HG03135 (cell line): ENCODE results near the gene ADCY2.

ENCODE experiments used
- ATAC-seq: cut with Tn5 transposase; IDR thresholded peaks from one replicate; pipeline ENCODE4 v1.9.1; 2021; ENCODE audit warnings: mild to moderate bottlenecking, moderate library complexity; ENCODE audit not compliant: unreplicated experiment

The ADCY2 gene

DNA sequence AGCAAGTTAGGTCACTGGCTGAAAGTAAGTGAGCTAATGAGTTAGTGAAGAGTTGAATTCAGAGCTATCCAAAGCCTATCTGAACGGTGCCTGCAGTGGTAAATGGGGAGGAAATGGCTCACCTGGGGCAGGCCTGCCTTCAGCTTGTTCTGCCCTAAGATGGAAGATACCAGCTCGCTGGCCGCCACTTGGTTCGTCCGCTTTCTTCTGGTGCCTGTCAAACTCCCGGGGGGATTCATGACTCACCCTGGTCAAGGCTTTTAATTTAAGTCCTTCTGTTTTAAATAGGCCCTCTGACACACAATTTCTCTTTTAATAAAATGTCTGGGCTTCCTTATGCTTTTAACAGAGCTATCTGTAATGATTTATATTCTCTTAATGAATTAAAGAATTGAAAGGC, 376.2 kb downstream of the ADCY2 start:
- ATAC-seq: no peak

DNA sequence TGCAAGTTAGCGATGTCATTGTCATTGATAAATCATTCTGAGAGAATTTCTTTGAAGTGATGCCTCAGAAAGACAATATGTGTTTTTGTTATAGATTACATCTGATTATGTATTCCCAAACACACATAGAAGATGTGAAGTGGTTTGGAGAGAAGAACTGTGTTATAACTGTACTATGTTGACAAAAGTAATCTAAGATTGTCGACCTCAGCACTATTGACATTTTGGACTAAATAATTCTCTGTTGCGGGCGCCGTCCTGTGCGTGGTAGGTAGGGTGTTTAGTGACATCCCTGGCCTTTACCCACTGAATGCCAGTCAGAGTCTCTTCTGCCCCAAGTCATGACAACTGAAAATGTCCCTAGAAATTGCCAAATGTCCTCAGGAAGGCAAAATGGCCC, 377.2 kb downstream of the ADCY2 start:
- ATAC-seq: no peak

DNA sequence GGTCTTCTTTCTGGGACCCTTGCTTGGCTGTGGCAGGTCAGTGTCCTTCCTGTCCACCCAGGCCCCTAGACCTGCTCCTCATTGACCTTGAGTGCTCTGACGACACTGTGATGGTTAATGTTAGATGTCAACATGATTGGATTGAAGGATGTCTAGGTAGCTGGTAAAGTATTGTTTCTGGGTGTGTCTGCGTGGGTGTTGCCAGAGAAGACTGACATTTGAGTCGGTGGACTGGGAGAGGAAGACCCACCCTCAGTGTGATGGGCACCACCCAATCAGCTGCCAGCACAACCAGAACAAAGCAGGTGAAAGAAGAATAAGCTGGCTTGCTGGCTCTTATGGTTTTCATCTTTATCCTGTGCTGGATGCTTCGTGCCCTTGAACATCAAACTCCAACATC, 380.5 kb downstream of the ADCY2 start:
- ATAC-seq: no peak

DNA sequence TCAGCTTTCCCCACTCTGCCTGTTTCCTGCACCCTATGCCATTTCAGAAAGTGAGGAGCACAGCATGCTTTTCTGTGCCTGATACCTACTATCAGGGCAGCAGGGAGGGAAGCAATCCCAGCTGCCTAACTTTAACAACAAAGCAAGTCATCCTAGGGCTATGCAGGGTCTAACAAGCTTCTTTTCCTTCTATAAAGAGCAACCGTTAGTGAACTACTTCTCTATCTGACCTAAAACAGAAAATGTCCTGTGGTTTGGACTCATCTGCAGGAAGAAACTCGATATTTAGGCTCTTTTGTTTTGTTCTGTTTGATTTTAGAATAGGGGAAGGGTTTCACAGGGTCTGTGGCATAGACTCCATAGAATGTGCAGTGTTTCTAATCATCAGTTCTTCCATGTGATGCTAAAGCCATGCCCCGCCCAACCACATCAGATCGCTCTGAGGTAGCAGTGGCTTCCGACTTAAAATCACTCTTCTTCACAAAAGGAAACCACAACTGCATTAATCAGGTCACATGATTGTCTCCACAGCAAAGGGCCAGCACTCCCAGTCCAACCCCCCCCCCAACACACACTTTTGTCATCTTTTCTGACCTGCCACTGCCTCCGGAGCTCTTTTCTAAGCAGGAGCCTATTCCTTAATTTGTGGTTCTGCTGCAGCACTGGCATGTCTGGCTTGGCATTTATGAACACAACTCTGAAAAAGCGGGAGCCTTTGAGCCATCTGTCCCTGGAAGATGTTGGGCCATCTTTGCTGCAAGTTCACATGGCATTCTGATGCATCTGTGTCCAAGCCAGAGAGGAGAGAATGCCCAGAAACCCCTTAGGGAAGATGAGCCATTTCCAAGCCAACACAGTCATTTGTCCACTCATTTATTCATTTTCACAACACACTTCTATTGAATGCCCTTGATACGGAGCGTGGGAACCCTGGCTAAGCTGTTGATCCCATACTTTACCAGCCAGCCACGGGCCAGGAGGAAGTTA, 383.4 kb downstream of the ADCY2 start:
- ATAC-seq: no peak

DNA sequence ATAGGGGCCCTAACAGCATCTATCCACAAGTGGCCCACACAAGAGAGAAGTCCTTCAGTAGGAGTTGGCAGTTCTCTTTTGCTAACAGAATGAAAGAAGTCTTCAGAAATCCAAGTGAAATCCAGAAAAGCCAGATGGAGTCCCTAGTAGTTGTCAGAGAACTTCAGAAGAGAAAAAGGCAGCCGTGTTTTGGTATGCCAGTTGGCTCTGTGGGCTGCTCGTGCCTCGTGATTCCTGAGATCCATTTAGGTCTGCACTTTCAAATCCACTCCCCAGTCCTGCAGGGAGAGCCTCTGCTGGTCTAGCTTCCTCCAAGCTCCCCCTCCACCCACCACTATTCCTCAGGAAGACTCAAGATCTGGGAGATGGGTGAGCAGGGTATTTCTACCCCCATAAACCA, 386.0 kb downstream of the ADCY2 start:
- no peak for ATAC-seq

DNA sequence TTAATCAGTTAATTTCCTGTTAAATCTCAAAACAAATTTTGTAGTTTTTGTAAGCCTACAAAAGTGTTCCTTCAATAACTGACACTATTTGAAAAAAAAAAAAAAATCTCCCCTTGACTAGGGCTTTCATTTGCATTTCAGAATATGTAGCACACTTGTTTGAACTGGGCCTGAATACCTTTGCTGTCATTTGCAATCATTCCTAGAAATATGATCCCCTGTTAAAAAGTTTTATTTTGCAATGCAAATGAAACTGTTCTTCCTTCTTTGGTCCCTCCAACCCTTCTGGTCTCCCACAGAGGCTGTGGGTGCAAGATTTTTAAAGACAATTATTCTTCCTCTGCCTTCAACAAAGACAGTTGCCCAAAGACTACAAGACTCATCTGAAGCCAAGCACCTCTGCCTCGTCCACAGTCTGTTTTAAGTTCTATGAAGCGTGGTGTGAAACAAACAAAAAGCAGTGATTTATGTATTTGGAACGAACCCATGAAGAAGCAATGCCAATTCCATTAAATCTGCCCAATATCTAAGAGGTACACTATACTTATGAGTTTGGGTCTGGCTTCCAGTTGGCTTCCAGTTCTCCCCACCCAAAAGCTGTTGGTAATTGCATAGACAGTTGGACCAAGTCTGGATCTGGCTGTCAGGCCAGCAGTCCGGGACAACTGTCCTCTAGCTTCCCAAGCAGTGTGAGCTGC, 388.9 kb downstream of the ADCY2 start:
- ATAC-seq: no peak

DNA sequence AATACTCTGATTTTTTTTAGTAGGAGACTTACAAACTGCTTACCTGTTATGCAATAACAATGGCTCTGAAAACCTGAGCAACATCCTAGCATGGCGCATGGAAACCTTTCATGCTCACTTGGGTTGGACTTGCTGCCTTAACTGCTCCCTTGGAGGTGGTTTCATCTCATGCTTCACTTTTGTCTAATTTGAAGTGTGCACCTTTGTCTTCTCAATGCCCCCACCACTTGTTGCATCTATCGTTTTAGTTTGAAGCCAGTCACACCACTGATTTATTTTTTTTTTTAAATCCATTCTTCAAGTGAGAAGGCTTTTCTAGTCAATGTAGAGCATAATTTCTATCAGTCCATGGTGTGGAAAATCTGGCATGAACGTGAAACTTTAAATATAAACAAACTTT, 391.8 kb downstream of the ADCY2 start:
- no peak for ATAC-seq

DNA sequence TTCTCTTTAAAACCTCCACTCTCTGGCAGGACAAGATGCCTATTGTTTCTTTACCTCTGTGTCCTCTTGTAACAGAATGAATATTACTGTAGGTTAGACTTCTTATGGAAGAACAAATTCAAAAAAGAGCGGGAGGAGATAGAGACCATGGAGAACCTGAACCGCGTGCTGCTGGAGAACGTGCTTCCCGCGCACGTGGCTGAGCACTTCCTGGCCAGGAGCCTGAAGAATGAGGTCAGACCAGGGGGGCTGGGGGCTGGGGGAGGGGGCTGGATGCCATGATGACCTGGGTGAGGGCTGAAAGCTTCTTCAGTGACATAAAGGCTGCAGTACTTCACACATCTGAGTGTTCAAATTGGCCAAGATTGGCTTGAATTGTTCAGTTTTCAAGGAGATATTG, 393.6 kb downstream of the ADCY2 start:
- ATAC-seq: no peak

DNA sequence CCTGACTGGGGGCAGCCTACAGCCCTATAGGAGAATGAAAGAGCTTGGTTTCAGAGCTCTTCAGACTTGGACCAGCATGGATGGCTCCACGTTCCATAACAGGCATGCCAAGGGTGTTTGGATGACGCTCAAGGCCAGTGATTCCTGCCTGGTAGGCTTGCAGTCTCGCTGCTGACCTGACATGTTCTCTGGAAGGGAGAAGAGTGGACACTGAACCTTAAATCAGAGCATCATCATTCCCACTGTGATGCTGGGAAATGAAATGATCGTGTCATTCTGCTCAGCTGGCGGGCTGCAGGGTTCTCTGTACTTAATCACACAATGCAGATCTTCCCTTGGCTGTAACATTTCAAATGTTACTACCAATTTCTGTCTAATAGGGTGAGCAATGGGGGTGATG, 398.0 kb downstream of the ADCY2 start:
- no peak for ATAC-seq

DNA sequence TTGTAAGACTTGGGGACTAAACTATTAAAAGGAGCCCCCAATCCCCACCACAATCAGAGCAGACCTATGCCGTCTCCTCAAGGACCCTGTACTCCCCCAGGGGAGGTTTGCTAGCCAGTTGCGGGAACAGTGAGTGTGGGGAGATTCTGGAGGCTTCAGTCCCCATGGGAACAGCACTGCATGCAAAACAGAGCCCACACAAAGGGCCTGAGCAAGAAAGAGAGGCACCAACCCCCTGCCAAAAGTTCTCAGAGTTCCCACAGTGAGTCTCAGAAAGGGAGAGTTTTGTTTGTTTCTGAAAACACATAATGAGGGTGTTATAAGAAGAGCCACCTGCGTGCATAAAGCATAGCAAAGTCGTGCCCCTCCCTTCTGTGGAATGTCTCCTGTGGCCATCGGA, 398.4 kb downstream of the ADCY2 start:
- peak; percentile 83 for ATAC-seq

DNA sequence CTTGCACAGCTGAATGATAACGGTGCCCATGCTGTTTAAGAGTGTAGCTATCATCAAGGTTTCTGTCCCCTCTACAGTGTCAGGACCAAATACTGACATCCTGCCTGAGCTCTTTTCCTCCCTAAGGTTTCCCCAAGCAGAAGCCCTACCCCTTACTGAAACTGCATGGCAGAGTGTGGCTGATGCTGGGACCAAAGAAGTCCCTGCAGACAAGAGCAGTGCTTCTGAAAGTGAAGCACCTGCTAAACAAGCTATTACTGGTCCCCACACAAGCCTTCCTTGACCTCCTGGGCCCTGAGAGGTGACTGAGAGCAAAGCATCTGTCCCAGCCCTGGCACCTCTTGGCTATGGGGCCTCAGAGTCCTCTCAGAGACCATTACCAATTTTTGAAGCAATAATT, 398.9 kb downstream of the ADCY2 start:
- ATAC-seq: peak; percentile 49

DNA sequence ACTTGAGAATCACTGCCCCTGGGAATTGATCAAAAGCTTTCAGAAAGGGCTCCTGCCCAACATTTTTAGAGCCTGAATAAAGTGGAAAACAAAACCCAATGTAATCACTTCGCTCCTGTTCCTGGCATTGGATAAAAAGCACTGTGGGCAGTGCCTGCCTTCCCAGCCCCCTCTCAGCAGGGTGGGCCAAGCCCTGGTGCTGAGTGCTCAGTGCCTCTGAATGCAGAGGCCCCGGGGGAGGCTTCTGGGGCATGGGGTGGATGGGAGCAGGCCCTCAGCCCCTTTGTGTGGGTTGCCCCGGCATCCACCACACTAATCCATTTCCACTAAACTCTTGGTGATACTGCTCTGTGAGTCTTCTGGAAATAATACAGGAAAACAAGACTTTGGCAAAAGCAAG, 399.4 kb downstream of the ADCY2 start:
- ATAC-seq: no peak

DNA sequence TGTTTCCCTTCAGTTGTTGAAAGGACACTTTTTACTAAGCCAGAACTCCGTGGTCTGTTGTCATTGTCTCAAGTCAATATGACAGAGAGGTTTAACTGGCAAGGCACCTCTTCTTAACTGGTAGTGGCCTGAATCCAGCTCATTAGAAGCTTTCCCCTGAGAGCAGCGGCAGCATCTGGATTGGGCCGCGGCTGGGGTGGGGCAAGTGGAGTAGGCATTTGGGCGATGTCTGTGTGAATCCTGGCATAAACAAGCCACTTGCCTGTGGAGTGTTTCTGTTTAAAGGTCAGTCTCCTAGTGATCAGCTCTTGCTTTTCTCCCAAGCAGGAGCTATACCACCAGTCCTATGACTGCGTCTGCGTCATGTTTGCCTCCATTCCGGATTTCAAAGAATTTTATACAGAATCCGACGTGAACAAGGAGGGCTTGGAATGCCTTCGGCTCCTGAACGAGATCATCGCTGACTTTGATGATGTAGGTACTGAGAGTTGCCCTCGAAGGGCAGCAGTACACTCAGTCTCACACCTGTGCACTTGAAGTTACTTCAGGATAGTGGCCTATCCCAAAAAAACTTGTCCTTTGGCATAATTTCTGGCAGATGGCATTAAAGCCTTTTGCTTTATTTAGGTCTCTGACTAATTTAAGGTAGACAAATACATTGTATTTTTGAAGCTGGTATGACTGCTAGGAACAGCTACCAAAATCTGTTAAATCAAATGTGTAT, 406.1 kb downstream of the ADCY2 start:
- no peak for ATAC-seq

DNA sequence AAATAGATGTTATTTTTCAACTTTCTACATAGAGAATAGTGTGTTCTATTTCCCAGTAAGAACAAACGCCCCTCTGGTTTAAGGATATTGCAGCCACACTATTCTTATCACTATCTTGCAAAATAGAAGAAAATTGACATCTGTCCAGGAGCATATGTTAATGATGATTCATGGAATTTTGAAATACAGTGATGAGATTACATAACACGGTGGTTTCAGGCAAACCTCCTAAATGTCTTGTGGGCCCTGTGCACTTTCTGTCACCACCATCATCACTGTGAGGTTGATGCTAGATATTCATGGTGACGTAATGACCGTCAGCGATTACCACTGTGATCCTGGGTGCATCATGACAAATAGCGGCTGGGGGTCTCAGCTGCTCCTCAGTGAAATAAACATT, 406.9 kb downstream of the ADCY2 start:
- no peak for ATAC-seq

DNA sequence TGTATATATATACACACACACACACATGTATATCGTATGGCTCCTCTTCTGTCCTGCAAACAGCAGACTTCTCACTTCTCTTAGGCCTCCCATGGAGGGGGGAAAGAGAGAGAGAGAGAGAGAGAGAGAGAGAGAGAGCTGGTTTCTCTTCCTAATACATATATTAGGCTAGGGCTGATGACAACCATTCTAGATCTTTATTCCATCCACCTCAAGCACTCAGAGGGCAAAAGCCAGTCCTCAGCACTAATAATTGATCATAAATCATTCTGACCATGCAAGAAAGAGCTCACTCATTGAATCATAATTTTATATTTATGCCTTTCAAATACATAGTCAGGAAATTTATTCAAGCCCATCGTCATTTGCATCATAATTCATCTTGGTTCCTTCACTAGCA, 408.0 kb downstream of the ADCY2 start:
- ATAC-seq: no peak

DNA sequence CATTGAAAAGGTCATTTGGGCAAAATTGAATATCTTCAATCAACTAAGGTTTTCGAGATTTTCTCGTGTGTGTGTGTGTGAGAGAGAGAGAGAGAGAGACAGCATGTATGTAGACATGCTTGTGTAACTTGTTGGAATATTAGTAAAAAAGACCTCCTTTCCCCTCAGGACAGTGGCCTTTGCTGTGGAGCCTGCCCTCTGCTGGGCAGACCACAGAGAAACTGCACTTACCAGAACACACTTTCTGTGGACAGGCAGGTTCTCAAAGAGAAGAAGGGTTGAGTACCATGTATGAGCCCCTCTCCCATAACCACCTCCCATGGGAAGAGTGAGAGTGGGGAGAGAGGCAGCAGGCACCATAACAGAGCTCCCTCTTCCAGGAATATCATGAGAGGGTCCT, 409.4 kb downstream of the ADCY2 start:
- no peak for ATAC-seq

DNA sequence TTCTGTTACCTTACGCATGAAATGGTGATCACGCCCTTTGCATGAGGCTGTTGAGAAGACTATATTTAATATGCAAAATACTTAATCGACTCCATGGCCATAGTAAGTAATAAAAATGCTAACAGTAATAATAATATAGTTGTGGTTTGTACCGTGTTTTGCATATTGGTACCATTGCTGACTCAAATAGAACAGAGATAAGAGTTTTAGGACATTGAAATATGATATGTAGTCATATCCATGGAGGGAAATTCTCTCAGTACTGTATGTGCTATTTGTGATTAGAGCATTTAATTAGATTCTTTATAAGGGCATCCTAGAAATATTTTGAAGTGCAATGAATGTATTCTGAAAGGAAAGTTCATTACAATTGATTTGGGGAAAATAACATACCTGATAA, 413.1 kb downstream of the ADCY2 start:
- ATAC-seq: no peak

DNA sequence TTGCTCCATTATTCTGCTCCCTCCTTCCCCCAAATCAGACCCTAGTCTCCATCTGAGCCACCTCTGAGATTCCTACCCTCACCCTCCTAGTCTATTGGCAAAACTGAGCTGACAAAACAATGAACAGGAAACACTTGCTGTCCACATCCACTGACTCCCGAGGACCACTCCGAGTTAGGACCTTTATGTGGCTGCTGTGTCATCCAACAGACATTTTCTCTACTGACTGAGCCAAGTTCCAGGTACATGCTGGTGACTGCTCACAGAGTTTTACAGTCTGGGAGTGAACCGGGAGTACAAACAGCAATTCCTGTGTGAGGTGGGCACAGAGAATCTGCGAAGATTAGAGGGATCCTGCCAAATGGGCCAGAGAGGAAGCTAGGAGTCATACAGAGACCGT, 415.8 kb downstream of the ADCY2 start:
- no peak for ATAC-seq

DNA sequence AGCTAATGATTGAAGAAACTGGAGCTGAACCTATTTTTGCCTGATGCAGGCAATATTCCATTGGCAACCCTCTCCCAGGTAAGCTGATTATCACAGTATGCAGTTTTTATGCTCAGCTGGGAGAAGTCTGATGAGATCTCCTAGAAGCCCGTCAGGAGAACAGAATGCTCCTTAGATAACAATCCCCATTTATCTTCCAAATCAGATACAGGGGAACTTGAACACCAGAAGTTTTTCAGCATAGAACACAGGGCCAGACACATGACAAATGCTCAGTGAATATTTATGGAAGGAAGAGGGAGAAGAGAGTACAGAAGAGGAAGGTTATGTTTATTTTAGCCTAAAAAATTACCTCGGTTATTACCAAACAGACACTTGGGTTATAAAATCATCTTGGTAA, 417.1 kb downstream of the ADCY2 start:
- no peak for ATAC-seq

DNA sequence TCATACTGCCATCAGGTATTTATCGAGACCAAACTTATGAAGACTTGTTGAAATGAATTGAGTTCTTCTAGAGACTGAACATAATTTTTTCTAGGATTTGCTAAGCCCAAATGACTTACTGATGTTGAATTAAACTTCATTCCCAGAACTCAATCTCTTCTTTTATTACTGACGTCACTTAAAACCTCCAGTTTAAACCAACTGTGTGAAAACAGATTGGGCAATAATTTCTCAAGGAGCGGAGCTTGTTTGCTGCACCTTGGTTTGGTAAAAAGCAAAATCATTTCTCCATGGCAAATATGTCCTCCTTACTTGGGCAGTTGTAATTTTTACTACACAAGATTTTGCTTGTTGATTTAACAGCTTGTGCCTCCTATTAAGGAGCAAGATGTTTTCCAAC, 417.6 kb downstream of the ADCY2 start:
- no peak for ATAC-seq

DNA sequence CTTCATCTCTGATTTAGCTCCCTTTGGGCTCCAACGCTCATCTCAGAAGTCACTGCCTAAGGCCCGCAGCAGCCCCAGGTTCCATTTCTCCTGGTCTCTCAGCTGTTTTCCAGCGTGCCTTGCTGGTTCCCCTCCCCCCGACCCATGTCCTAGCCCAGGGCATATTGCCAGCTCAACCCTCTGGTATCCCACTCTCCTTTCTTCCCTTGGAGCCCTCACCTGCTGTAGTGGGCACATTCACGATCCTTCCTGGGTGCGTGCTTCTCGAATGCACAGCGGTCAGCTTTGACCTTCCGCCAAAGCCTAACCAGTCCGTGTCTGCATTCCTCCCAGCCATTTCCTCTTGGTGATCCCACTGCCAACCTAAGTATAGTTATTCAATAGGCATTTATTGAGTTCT, 418.9 kb downstream of the ADCY2 start:
- no peak for ATAC-seq
